Stimulated activated CD4-positive, alpha-beta T cell treated with anti-CD3 and anti-CD28 coated beads, Interleukin-1b, Interleukin-23, amount 100 ng/mL, for 24 hours (primary cell): Measurements from ENCODE around the gene MAPK8.

ENCODE experiments used
- DNase-seq, 4 experiments: peaks; one replicate each; pipeline ENCODE4 v3.0.0-alpha.2; 2020; ENCODE audit warnings: low read depth in 4 of 4, low spot score in 1 of 4

Gene MAPK8

GRCh38 chr10:48472501-48473069, 166.1 kb downstream of the MAPK8 start:
- no peak for DNase-seq

DNA sequence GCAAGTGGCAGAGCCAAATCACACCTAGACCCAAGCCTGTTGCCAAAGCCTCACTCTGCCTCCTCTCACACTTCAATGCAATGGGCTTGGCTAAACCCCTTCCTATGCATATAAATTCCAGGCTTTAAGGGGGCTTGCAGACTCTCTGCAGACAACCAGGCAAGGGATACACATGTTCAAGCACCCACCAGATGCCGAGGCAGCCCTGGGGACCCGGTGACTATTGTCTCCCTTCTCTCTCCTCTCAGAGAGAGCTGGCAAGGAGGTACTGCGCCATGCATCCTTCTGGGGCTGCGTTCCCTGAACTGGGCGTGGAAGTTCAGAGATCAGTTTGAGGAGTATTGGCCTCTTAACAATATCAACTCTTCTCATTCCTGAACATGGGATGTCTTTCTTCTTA, 167.2 kb downstream of the MAPK8 start:
- DNase-seq = no peak

GRCh38 chr10:48474765-48475365, 168.4 kb downstream of the MAPK8 start:
- DNase-seq = no peak

- no peak for DNase-seq
Observed at GRCh38 chr10:48475943-48476278, 169.4 kb downstream of the MAPK8 start.

- no peak for DNase-seq
Observed at GRCh38 chr10:48476279-48476982, 170.0 kb downstream of the MAPK8 start.

DNA sequence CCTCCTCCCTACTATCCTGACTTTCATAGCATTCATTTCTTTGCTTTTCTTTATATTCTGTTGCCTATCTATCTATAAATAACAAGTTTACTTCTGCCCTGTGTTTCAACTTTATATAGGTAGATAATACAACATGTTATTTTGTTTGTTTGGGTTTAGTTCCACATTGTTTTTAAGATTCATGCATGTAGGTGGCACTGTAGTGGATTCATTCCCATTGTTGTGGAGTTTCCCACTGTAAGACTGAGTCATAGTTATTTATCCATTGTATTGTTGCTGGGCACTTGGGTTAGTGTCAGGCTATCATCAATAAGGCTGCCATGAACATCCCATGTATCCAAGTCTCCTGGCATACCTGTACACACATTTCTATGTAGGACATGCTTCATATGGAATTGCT, 170.7 kb downstream of the MAPK8 start:
- no peak for DNase-seq

- DNase-seq = no peak
Observed at GRCh38 chr10:48477616-48478015, 171.1 kb downstream of the MAPK8 start.

- DNase-seq = no peak
Observed at GRCh38 chr10:48478469-48478868, 172.0 kb downstream of the MAPK8 start.

DNA sequence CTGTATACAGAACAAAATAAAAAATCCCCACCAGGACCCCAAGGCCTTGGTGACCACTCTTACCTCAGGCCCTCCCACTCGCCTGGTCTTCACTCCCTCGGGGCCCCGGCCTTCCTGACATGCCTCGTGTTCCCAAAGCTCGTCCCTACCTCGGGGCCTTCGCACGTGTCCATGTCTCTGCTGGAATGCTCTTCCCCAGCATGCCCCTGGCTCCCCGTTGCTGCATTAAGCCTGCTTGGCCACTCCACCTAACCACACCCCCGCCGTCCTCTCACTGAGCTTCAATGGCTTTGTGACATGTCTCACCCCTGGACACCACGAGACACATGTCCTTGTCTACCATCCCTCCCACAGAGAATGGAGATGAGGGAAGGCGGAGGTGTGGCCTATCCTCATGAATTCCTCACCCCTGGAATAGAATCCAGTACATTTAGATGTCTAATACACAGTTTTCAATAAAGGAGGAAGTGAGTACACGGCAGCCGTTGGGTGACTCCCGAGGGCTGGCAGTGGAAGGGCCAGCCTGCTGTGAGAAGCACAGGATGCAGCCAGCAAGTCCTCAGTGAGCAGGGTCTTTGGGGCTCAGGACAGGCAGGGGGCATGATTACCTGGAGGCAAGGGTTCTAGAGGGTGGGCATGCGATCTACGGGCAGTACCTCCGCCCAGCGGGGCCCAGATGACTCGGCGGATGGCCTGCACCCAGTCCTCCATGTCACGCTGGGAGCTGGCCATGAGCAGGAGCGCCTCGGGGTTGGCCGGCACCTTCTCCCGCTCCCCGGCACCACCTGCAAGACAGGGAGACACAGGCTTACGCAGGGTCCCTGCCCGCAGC, 172.7 kb downstream of the MAPK8 start:
- DNase-seq = no peak

GRCh38 chr10:48480397-48481374, 174.2 kb downstream of the MAPK8 start:
- no peak for DNase-seq

GRCh38 chr10:48481385-48481784, 174.9 kb downstream of the MAPK8 start:
- no peak for DNase-seq

DNA sequence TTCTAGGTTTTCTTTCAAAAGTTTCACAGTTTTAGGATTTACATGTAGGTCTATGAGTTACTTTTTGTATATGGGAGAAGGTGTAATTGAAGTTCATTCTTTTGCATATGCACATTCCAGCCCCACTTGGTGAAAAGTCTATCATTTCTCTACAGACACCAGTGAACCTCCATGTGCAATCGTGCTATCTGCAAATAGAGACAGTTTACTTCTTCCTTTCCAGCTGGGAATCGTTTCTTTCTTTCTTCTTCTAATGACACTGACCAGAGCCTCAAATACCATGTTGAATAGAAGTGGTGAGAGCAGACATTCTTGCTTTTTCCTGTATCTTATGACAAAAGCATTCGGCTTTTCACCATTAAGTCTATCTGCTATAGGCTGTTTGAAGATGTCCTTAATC, 175.7 kb downstream of the MAPK8 start:
- DNase-seq = no peak

DNA sequence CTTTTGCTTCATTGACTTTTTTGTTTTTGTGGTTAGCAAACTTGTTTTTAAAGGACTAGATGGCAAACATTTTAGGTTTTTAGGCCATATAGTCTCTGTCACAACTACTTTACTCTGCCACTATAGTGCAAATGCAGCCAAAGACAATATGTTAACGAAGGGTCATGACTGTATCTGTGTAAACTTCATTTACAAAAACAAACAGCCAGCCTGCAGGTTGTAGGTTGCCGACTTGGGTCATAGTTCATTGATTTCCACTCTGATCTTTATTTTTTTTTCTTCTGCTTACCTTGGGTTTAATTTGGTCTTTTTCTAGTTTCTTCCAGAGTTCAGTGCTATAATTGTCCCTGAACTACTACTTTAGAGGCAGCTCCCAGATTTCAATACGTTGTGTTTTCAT, 178.4 kb downstream of the MAPK8 start:
- DNase-seq = no peak

- DNase-seq = no peak
Observed at GRCh38 chr10:48485711-48486110, 179.2 kb downstream of the MAPK8 start.

- no peak for DNase-seq
Observed at GRCh38 chr10:48487244-48487643, 180.8 kb downstream of the MAPK8 start.
